ENCODE measurements around the gene GLI2. TPM values are rescaled to one million over a fixed set of nuclear protein-coding genes. Genes with fewer than 3 reads are reported as not detected.

GLI2 gene
- total and polyA plus RNA-seq, 2 experiments from 2014 or later, result 53.6 to 57.0 TPM

DNA sequence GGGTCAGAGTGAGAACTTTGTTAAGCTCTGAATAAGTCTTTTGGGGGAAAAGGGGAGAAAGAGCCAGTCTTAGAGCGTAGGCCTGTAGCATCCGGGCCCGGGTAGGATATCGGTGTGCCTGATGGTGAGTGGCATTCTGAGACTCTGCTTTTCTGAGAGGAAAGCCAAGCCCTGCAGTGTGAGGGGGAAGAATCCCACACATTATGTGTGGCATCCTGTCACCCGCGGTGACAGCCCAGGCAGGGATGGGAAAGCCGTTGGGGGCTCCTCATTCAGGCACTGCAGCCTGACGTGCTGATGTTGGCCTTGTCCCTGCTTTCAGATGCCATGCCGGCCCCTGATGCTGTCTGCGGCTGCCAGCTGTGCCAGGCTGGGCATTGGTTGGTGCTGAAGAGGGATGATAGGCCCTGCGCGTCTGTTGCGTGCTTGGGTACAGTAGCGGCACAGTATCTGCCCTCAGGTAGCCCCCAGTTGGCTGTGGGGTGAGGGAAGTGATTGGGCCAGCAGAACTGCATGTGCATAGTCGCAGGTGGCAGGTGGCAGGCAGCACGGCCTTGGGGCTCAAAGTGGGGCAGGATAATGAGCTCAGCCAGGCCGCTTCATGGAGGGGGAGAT is 37.6 kb downstream of the GLI2 start:
- Mint-ChIP-seq H3K27me3 (ENCODE audit: insufficient read depth, low read depth, poor library complexity) (peaks cover 15% of the 10 kb centered on the region), H3K9me3 (no peaks in the 10 kb centered on the region), H3K4me1 (peaks cover 67% of the 10 kb centered on the region), H3K27ac (peak overlapping the region; percentile 74; the same call in 1 of the 2 replicates), H3K36me3 (ENCODE audit: low read depth) (no peaks in the 10 kb centered on the region), H3K4me3 (peak overlapping the region; percentile 10; the same call in 1 of the 3 replicates)
- H4K20me1 ChIP-seq (replicated peaks; ENCODE audit: insufficient read depth), result peaks cover 46% of the 10 kb centered on the region
- DNase-seq (ENCODE audit: low spot score), result no peak
- H3K27me3 ChIP-seq (ENCODE audit: insufficient read depth), result no peaks in the 10 kb centered on the region
- no peaks in the 10 kb centered on the region for H3K9me2 ChIP-seq (ENCODE audit: insufficient read depth)
- no peaks in the 10 kb centered on the region for H3F3A ChIP-seq (replicated peaks; ENCODE audit: low read depth)
- no peak overlapping the region for H2AFZ ChIP-seq
- peak overlapping the region; percentile 37 for H3K4me2 ChIP-seq
- ATAC-seq, result no peak
- H3K79me2 ChIP-seq (replicated peaks; ENCODE audit: insufficient read depth), result peaks cover 97% of the 10 kb centered on the region
- TF ChIP-seq STAT1 (IDR thresholded peaks at IDR 0.05; ENCODE audit: unreplicated experiment) (no peak), REST (IDR thresholded peaks at IDR 0.05; ENCODE audit: unreplicated experiment) (no peak), ETS1 (IDR thresholded peaks at IDR 0.05) (no peak), ZNF462 (CRISPR knock-in tag; IDR thresholded peaks at IDR 0.05) (no peak), ZNF331 (CRISPR knock-in tag; IDR thresholded peaks at IDR 0.05; ENCODE audit: low read depth) (no peak), JUNB (IDR thresholded peaks at IDR 0.05; ENCODE audit: unreplicated experiment) (no peak), EZH2 (IDR thresholded peaks at IDR 0.05; ENCODE audit: low read depth, unreplicated experiment) (no peak), NANOG (IDR thresholded peaks at IDR 0.05; ENCODE audit: borderline replicate concordance) (no peak), CREB1 (CRISPR knock-in tag; IDR thresholded peaks at IDR 0.05; ENCODE audit: low read depth) (no peak), ZNF114 (CRISPR knock-in tag; IDR thresholded peaks at IDR 0.05) (no peak), EZH2phosphoT487 (IDR thresholded peaks at IDR 0.05; ENCODE audit: unreplicated experiment) (no peak), POLR2AphosphoS5 (IDR thresholded peaks at IDR 0.05; ENCODE audit: low read depth) (no peak)
- TF ChIP-seq, protein P1, sequence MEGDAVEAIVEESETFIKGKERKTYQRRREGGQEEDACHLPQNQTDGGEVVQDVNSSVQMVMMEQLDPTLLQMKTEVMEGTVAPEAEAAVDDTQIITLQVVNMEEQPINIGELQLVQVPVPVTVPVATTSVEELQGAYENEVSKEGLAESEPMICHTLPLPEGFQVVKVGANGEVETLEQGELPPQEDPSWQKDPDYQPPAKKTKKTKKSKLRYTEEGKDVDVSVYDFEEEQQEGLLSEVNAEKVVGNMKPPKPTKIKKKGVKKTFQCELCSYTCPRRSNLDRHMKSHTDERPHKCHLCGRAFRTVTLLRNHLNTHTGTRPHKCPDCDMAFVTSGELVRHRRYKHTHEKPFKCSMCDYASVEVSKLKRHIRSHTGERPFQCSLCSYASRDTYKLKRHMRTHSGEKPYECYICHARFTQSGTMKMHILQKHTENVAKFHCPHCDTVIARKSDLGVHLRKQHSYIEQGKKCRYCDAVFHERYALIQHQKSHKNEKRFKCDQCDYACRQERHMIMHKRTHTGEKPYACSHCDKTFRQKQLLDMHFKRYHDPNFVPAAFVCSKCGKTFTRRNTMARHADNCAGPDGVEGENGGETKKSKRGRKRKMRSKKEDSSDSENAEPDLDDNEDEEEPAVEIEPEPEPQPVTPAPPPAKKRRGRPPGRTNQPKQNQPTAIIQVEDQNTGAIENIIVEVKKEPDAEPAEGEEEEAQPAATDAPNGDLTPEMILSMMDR (conservative IDR thresholded peaks at IDR 0.05; ENCODE audit: low read depth in 2 of 2), result no peak
- peaks cover 45% of the 10 kb centered on the region for H3K4me1 ChIP-seq (ENCODE audit: insufficient read depth)
- 0 out of 2 replicates have a peak overlapping the region, but pooled peaks have one; percentile 17 for H3K4me3 ChIP-seq
- H3K36me3 ChIP-seq (ENCODE audit: insufficient read depth), result no peaks in the 10 kb centered on the region
- H3K27ac ChIP-seq (ENCODE audit: low read depth), result no peak overlapping the region
